HG03442 (cell line): ENCODE measurements around the gene TTLL6.
"Not testable (repeated sequence)": the region's sequence is repeated elsewhere in the genome, so short reads cannot be mapped to it uniquely, and the experiment has no call there.

Source experiments
- ATAC-seq: cut with Tn5 transposase; IDR thresholded peaks from one replicate; pipeline ENCODE4 v1.9.1; 2021; ENCODE audit warnings: mild to moderate bottlenecking, moderate library complexity; ENCODE audit not compliant: unreplicated experiment

Gene TTLL6

GRCh38 chr17:48816438-48816773, 623 bp downstream of the TTLL6 start:
- ATAC-seq = no peak

GRCh38 chr17:48815311-48815710, 1.7 kb downstream of the TTLL6 start:
- no peak for ATAC-seq

- no peak for ATAC-seq
Observed at GRCh38 chr17:48814504-48814903, 2.5 kb downstream of the TTLL6 start.

GRCh38 chr17:48812001-48812400, 5.0 kb downstream of the TTLL6 start:
- ATAC-seq = no peak

DNA sequence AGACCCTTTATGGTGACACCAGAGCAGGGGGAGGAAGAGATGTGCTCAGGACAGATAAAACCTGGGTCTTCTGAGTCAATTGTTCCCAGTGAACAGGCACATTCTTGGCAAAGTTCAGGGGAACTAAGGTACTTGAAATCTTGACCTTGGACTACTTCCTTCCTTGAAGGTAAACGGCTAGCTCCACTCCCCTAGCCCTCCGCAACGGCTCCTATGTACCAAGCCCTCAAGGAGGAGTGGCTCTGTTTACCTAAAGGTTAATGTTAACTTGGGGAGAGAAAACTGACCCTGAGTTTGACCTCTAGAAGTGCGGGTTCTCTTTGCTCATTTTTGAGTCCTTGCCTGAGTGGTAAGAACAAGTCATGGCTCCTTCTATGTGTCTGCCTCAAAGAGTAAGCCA, 7.8 kb downstream of the TTLL6 start:
- ATAC-seq = no peak

- ATAC-seq = no peak
Observed at GRCh38 chr17:48804936-48805411, 12.1 kb downstream of the TTLL6 start.

GRCh38 chr17:48800626-48801217, 16.3 kb downstream of the TTLL6 start:
- no peak for ATAC-seq

GRCh38 chr17:48799069-48799723, 17.8 kb downstream of the TTLL6 start:
- ATAC-seq = no peak

DNA sequence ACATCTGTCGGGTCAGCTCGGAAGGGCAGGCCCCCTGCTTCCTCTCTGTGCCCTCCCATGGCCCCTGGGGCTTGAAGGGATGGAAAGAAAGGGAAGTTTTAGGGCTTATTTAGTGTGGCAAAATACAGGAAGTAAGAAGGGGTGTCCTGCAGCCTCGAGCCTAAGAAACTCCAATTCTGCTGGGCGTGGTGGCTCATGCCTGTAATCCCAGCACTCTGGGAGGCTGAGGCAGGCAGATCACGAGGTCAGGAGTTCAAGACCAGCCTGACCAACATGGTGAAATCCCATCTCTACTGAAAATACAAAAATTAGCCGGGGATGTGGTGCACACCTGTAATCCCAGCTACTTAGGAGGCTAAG, 20.9 kb downstream of the TTLL6 start:
- ATAC-seq = not testable (repeated sequence)

DNA sequence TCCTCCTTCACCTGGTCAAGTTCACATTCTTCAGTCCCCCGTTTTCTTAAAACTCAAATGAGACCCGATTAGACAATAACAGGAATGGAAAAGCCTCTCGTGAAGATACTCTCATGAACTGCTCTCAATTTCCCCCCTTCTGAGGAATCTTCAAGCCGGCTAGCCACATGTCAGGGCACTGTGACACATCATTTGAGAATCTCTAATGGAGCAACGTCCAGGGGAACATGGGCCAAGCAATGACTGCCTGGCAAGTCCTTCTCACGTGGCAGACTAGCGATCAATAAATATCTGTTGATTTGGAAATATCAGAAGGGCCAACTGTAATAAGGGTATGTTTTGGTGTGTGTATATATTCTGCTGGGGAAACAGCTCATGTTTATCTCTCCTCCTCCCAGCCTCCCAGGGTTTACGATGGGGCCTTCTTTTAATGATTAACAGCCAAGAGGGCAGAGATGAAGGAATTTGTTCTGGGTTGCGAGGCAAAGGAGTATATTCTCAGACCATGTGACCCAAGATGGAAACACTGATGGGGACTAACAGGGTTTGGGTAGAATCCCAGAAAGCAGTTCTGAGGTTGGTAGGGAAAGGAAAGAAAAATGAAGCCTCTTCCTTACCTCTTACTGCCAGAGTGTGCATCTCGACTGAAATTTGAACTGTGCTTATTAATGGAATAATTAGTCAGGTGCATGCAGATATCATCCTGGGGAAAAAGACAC, 21.4 kb downstream of the TTLL6 start:
- no peak for ATAC-seq

DNA sequence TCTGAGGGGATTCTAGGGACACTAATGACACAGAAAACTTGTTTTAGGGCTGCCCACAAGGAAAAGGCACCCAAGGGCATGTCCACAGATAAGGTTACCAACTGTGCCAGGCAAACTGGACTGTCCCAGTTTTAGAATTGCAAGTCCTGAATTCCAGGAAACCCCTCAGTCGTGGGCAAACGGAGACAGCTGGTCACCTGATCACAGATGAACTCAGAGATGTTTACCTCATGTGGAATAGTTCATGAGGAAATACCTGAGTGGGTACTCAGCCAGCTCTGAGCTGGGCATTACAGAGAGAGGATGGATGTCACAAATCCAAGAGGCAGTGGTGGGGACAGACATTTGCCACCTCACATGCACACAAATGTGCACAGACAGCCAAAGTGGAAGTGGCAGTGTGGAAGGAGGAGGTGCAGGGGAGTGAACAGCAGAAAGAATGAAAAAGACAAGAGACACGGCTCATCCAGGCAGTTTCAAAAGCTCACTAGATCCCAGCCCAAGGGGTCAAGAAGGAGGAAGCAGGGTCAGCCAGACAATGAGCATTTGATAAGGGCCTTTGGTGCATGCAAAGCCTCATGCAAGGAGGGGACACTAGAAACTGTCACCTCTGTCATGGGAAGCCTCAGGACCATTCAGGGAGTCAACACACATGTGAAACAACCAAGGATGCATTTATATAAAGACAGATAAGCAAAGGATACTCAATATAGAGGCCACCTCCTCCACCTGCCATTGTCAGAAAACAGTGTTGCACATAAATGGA, 24.8 kb downstream of the TTLL6 start:
- ATAC-seq = no peak

DNA sequence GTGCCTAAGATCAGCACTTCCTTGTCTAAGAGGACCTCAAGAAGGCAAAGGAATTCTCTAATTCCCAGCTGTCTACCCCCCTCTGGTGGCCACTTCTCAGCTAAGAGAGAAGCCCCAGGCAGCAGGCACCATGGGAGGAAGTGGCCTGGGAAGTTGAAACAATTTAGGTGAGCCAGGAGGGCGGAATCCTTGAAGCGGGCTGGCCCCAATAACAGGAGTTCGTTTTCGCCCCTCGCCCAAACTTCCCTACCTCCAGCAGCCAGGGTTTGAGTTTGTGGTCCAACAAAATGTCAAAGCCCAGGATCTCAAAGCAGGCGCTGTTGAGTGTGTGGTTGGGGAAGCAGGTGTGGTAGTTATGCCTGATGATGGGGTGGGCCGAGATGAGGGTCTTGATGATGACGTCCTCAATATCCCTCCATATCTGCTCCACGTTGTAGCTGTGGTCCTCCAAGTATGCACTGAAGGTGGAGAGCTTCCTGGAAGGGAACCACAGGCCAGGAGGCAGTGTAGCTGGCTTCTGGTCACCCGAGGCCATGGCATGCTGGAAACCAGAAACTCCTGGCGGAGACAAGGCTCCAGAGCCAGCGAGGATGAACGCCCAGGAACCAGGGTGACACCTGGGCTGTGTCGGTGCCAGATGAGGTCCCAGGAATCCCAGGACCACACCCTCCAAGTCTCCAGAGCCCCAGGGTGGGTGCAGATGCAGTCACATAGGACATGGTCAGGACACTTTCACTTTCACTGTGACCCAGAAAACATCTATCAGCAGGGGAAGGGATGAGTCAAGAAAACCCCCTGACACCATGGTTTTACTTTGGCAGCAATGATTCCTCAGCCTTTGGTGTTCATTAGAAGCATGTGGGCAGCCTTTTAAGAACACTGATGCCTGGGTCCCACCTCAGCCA, 25.6 kb downstream of the TTLL6 start:
- ATAC-seq = no peak

- ATAC-seq = no peak
Observed at GRCh38 chr17:48790607-48791127, 26.4 kb downstream of the TTLL6 start.

DNA sequence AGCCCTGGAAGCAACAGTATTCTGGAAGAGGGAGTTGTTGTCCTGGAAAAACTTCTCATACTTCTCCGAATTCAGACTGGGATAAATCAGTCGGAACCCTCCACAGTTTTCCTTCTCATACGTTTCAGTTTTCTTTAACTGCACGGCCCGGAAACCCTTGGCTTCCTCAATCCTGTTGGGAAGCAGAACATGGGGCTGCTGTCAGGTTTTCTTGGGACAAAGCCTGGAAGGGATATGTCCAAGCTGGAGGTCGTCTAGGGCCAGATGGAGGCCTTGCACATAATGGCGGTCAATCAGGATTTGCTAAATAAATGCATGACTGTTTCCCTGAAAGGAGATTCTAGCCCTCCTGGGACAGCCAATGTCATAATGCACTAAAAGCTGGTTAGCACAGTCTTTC, 29.2 kb downstream of the TTLL6 start:
- no peak for ATAC-seq

DNA sequence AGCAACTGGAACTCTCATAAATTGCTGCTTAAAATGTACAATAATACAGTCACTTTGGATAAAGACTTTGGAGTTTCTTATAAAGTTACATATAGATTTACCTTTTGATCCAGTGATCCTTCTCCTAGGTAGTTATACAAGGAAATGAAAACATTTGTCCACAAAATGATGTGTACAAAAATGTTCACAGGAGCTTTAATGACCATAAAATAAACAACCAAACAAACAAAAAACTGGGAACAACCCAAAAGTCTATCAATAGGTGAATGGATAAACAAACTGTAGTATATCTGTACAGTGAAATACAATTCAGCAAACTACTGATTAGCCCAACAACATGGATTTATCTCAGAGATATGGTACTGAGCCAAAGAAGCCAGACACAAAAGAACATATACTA, 37.6 kb downstream of the TTLL6 start:
- ATAC-seq = no peak

DNA sequence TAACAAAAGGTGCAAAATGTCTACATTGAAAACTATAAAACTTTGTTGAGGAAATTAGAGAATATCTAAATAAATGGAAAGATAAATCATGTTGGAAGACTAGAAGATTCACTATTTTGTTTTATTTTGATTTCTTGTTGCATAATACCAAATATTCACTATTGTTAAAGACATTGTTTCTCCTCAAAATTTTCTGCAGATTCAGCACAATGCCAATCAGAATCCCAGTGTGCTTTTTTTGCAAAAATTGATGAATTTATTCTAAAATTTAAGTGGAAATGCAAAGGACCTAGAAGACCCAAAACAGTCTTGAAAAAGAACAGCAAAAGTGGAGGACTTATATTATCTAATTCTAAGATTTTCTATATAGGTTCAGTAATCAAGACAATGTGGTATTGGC, 40.4 kb downstream of the TTLL6 start:
- ATAC-seq = no peak

DNA sequence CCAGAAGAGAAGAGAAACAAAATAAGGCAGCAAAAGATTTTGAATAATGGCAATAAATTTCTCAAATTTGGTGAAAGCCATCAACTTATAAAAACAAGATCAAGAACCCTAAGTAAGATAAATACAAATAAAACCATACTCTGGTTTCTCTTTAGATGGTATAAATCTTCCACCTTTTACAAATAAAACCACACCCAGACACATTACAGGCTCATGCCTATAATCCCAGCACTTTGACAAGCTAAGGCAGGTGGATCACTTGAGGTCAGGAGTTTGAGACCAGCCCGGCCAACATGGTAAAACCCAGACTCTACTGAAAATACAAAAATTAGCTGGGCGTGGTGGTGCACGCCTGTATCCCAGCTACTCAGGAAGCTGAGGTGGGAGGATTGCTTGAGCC, 43.8 kb downstream of the TTLL6 start:
- ATAC-seq = no peak

DNA sequence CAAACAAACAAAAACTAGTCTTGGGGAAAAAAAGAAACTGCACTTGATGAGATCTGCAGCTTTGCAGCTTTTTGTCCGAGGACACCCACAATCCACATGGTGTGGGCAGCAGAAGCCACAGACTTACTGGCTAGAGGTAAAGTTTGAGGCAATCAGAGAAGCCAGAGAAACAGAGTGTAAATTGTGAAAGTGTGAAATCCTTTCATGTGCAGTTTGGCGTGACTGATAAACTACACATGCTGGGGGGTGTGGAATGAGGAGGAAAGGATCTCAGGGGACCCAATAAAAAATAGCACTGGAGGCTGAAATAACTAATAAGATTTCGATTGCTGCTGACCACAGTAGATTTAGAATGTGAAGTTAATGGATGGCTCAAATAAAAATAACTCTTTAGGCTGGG, 46.1 kb downstream of the TTLL6 start:
- ATAC-seq = no peak

GRCh38 chr17:48769009-48769675, 47.9 kb downstream of the TTLL6 start:
- ATAC-seq = no peak

- ATAC-seq = no peak
Observed at GRCh38 chr17:48767263-48767774, 49.7 kb downstream of the TTLL6 start.
